Skin of body (tissue), 2 donors: ENCODE results near the gene SPATA22. TPM values are rescaled to one million over a fixed set of nuclear protein-coding genes. Genes with fewer than 3 reads are reported as not detected.
"Not testable (repeated sequence)": the region's sequence is repeated elsewhere in the genome, so short reads cannot be mapped to it uniquely, and the experiment has no call there.

ENCODE experiments used
- DNase-seq: peaks from one replicate; lab custom pipeline; 2025; lab: John Stamatoyannopoulos, UW
- total RNA-seq: library from RNA; depleted of rRNA; stranded (reverse); fragments of >200 nt; gene quantifications from one replicate; pipeline ENCODE4 v1.2.3, GENCODE V29; 2014

Gene SPATA22
- total RNA-seq, 1 donor from 2014 or later: 0.39 TPM

- DNase-seq: peak; percentile 73
These were observed 3.6 kb upstream of the SPATA22 start for GRCh38 chr17:3475251-3475685.

GRCh38 chr17:3474212-3474611, 2.6 kb upstream of the SPATA22 start:
- peak; percentile 76 for DNase-seq

- no peak for DNase-seq
These were observed 518 bp upstream of the SPATA22 start for GRCh38 chr17:3472137-3472536.

GRCh38 chr17:3469529-3469928, 2.1 kb downstream of the SPATA22 start:
- no peak for DNase-seq

GRCh38 chr17:3466355-3466754, 5.3 kb downstream of the SPATA22 start:
- DNase-seq: not testable (repeated sequence)

GRCh38 chr17:3448059-3448665, 23.5 kb downstream of the SPATA22 start:
- no peak for DNase-seq

DNA sequence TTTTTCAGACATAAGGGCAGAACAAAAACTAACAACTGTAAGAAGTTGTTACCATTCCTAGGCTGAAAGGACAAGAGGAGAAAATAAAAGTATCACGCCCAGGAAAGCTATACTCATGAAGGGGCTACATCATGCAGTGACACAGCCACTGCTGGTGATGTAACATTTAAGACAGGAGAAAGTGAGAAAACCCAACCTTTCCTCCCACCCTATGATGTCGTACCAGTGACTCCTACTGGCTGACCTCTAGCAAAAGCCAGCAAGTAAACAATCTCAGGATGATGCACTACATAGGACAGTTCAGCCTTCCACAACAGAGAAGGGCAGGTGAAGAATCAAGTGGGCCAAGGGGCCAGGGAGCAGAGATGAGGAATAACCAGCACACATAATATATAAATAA, 24.0 kb downstream of the SPATA22 start:
- DNase-seq: no peak

DNA sequence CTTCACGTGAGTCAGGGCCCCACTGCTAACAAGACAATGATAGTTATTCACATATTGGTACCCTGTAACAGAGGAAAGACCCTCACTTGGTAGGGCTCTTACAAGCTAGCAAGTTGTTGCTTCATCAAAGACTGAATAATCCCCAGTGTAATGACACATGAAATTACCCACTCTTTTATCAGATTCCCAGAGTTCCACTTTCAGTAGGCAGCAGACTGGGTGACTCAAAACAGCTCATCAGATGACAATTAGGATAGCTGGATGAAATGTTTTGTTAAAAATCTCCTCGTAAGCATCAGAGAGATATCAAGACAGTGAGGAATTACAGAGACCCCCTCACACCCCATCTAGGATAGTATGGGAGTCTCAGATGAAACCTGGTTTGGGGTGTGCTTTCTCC, 31.2 kb downstream of the SPATA22 start:
- DNase-seq: no peak

GRCh38 chr17:3438368-3438767, 33.3 kb downstream of the SPATA22 start:
- DNase-seq: no peak

GRCh38 chr17:3433741-3434140, 37.9 kb downstream of the SPATA22 start, which contains the start of gene OR1E2:
OR1E2 (minus strand) TSS chr17:3433841; CDS start chr17:3433841, 0 bp downstream.
- DNase-seq: no peak

GRCh38 chr17:3433215-3433614, 38.4 kb downstream of the SPATA22 start:
- not testable (repeated sequence) for DNase-seq

- no peak for DNase-seq
These were observed 53.4 kb downstream of the SPATA22 start for GRCh38 chr17:3418222-3418621.

- no peak for DNase-seq
These were observed 56.0 kb downstream of the SPATA22 start for GRCh38 chr17:3415610-3416009.

GRCh38 chr17:3412216-3412615, 59.4 kb downstream of the SPATA22 start:
- DNase-seq: not testable (repeated sequence)

- no peak for DNase-seq
These were observed 60.5 kb downstream of the SPATA22 start, which contains the start of gene OR3A3 for GRCh38 chr17:3411070-3411469. OR3A3 (plus strand) TSS chr17:3411370.

GRCh38 chr17:3403856-3404255, 67.8 kb downstream of the SPATA22 start:
- DNase-seq: not testable (repeated sequence)

- no peak for DNase-seq
These were observed 69.8 kb downstream of the SPATA22 start for GRCh38 chr17:3401786-3402185.

GRCh38 chr17:3400055-3400454, 71.6 kb downstream of the SPATA22 start:
- no peak for DNase-seq

DNA sequence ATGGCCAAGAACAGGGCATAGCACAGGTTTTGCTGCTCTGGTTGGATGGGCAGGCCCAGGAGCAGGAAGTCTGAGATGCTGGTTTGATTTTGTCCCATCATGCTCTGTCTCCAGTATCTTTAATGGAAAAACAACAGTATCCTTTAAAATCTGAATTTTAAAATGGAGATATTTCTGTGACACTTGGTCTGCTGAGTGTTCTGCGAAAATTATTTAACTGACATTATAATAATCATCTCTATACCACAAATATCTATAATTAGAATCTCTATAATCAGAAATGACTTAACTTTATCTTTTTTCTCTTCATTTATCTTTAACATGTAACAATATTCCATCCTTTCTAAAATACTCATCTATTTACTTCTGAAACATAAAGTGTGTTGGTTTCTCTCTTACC, 73.3 kb downstream of the SPATA22 start, which contains the start of gene OR1E1:
TSS of gene OR1E1 (minus strand) at position 101 of the 400 bp plus-strand sequence. CDS start at position 101, 0 bp downstream.
- DNase-seq: no peak

GRCh38 chr17:3397801-3398200, 73.8 kb downstream of the SPATA22 start:
- DNase-seq: not testable (repeated sequence)
